H9 (cell line): ENCODE results near the gene RAB15. TPM values are rescaled to one million over a fixed set of nuclear protein-coding genes. Genes with fewer than 3 reads are reported as not detected.

Source experiments
- DNase-seq: peaks from one replicate; pipeline ENCODE4 v3.0.0-alpha.2; 2017
- H2AFZ ChIP-seq: one replicate; pipeline ENCODE4 v1.6.1; 2013; ENCODE audit warnings: mild to moderate bottlenecking, low read length, control low read depth, moderate library complexity
- H2AK5ac ChIP-seq: 2 replicates; pipeline ENCODE4 v1.6.1; 2013; ENCODE audit warnings: low read length, control low read depth, mixed read lengths; ENCODE audit not compliant: insufficient read length
- H2BK120ac ChIP-seq: one replicate; pipeline ENCODE4 v1.6.1; 2013; ENCODE audit warnings: low read depth, mild to moderate bottlenecking, low read length, control low read depth, inconsistent platforms; ENCODE audit not compliant: poor library complexity, severe bottlenecking
- H2BK12ac ChIP-seq: 2 replicates; pipeline ENCODE4 v1.6.1; 2013; ENCODE audit warnings: low read length, control low read depth, mixed read lengths, low read depth; ENCODE audit not compliant: insufficient read length
- H2BK15ac ChIP-seq: 2 replicates; pipeline ENCODE4 v1.6.1; 2013; ENCODE audit warnings: low read depth, low read length, control low read depth
- H2BK20ac ChIP-seq: one replicate; pipeline ENCODE4 v1.6.1; 2013; ENCODE audit warnings: low read depth, mild to moderate bottlenecking, low read length, control low read depth, inconsistent platforms; ENCODE audit not compliant: poor library complexity, severe bottlenecking
- H2BK5ac ChIP-seq: 2 replicates; pipeline ENCODE4 v1.6.1; 2013; ENCODE audit warnings: low read length, control low read depth, mixed read lengths; ENCODE audit not compliant: insufficient read length
- H3K14ac ChIP-seq: 2 replicates; pipeline ENCODE4 v1.6.1; 2013; ENCODE audit warnings: low read length, control low read depth; ENCODE audit not compliant: insufficient read depth
- H3K18ac ChIP-seq: 2 replicates; pipeline ENCODE4 v1.6.1; 2013; ENCODE audit warnings: low read depth, mild to moderate bottlenecking, mixed read lengths, low read length, control low read depth; ENCODE audit not compliant: insufficient read length
- H3K23ac ChIP-seq: 2 replicates; pipeline ENCODE4 v1.6.1; 2013; ENCODE audit warnings: low read length, control low read depth, mixed read lengths, low read depth; ENCODE audit not compliant: insufficient read length
- H3K23me2 ChIP-seq: 2 replicates; pipeline ENCODE4 v1.6.1; 2013; ENCODE audit warnings: low read depth, mild to moderate bottlenecking, mixed read lengths, low read length, control low read depth; ENCODE audit not compliant: insufficient read length, poor library complexity, severe bottlenecking
- H3K27ac ChIP-seq: 2 replicates; pipeline ENCODE4 v1.5.1; 2013; ENCODE audit warnings: low read length, control low read depth, mixed read lengths, low read depth; ENCODE audit not compliant: insufficient read length
- H3K27me3 ChIP-seq: 2 replicates; pipeline ENCODE4 v1.6.1; 2013; ENCODE audit warnings: low read length, control low read depth, inconsistent platforms; ENCODE audit not compliant: insufficient read depth
- H3K4ac ChIP-seq: 2 replicates; pipeline ENCODE4 v1.6.1; 2013; ENCODE audit warnings: low read depth, mild to moderate bottlenecking, control low read depth, inconsistent platforms, low read length, moderate library complexity
- H3K4me1 ChIP-seq: 2 replicates; pipeline ENCODE4 v1.6.1; 2013; ENCODE audit warnings: low read length, control low read depth, inconsistent platforms; ENCODE audit not compliant: insufficient read depth
- H3K4me2 ChIP-seq: 2 replicates; pipeline ENCODE4 v1.6.1; 2013; ENCODE audit warnings: low read length, control low read depth, mixed read lengths; ENCODE audit not compliant: insufficient read length, insufficient read depth
- H3K56ac ChIP-seq: 2 replicates; pipeline ENCODE4 v1.6.1; 2013; ENCODE audit warnings: low read depth, mild to moderate bottlenecking, mixed read lengths, low read length, control low read depth; ENCODE audit not compliant: insufficient read length
- H3K79me1 ChIP-seq: 2 replicates; pipeline ENCODE4 v1.6.1; 2013; ENCODE audit warnings: low read depth, mild to moderate bottlenecking, moderate library complexity, low read length, control low read depth, inconsistent platforms; ENCODE audit not compliant: insufficient read depth, poor library complexity, severe bottlenecking
- H3K79me2 ChIP-seq: 2 replicates; pipeline ENCODE4 v1.6.1; 2013; ENCODE audit warnings: low read length, control low read depth, inconsistent platforms; ENCODE audit not compliant: insufficient read depth
- H3K9ac ChIP-seq: 2 replicates; pipeline ENCODE4 v1.6.1; 2013; ENCODE audit warnings: low read length, control low read depth, mixed read lengths; ENCODE audit not compliant: insufficient read length; ENCODE audit errors: extremely low read depth
- H3K9me3 ChIP-seq: one replicate; pipeline ENCODE4 v1.6.1; 2013; ENCODE audit warnings: low read depth, low read length, inconsistent platforms; ENCODE audit not compliant: control insufficient read depth
- H3T11ph ChIP-seq: one replicate; pipeline ENCODE4 v1.6.1; 2013; ENCODE audit warnings: mild to moderate bottlenecking, low read length, control low read depth, inconsistent platforms
- H4K20me1 ChIP-seq: one replicate; pipeline ENCODE4 v1.6.1; 2013; ENCODE audit not compliant: control insufficient read depth, insufficient read length, insufficient read depth
- H4K5ac ChIP-seq: 2 replicates; pipeline ENCODE4 v1.6.1; 2013; ENCODE audit warnings: low read depth, mild to moderate bottlenecking, mixed read lengths, low read length, control low read depth; ENCODE audit not compliant: insufficient read length
- H4K8ac ChIP-seq: replicated peaks from 2 replicates; pipeline ENCODE4 v1.6.1; 2013; ENCODE audit warnings: low read length, control low read depth, mixed read lengths, low read depth; ENCODE audit not compliant: insufficient read length
- H4K91ac ChIP-seq: 2 replicates; pipeline ENCODE4 v1.6.1; 2013; ENCODE audit warnings: low read depth, mild to moderate bottlenecking, moderate library complexity, mixed read lengths, low read length, control low read depth; ENCODE audit not compliant: insufficient read length
- H3K27ac Mint-ChIP-seq, 3 experiments: 2 replicates in 2 of 3; 3 replicates in 1 of 3; pipeline ENCODE4 v1.8.0; 2020 to 2021; ENCODE audit warnings: mixed read lengths in 3 of 3, mild to moderate bottlenecking in 1 of 3, moderate library complexity in 1 of 3
- H3K27me3 Mint-ChIP-seq: 2 replicates; pipeline ENCODE4 v1.8.0; 2021; ENCODE audit warnings: low read depth, mild to moderate bottlenecking, moderate library complexity, mixed read lengths
- H3K36me3 Mint-ChIP-seq, 3 experiments: 2 replicates in 2 of 3; 3 replicates in 1 of 3; pipeline ENCODE4 v1.8.0; 2020 to 2021; ENCODE audit warnings: low read depth in 3 of 3, mixed read lengths in 3 of 3; ENCODE audit not compliant: insufficient read depth in 1 of 3
- H3K4me1 Mint-ChIP-seq, 2 experiments: 2 replicates each; pipeline ENCODE4 v1.8.0; 2020; ENCODE audit warnings: mixed read lengths in 2 of 2
- H3K4me3 Mint-ChIP-seq, 2 experiments: 2 replicates in 1 of 2; 3 replicates in 1 of 2; pipeline ENCODE4 v1.8.0; 2020 to 2021; ENCODE audit warnings: mild to moderate bottlenecking in 2 of 2, mixed read lengths in 2 of 2, moderate library complexity in 1 of 2
- H3K9me3 Mint-ChIP-seq, 2 experiments: 2 replicates in 1 of 2; 3 replicates in 1 of 2; pipeline ENCODE4 v1.8.0; 2020; ENCODE audit warnings: mild to moderate bottlenecking in 2 of 2, mixed read lengths in 2 of 2, moderate library complexity in 1 of 2
- WGBS: extraction: QIAGEN DNeasy Blood & Tissue Kit; methylation state at CpG from one replicate; pipeline ENCODE4 v1.1.7; 2013; ENCODE audit warnings: missing lambda C conversion rate, low lambda C conversion rate, mixed read lengths; ENCODE audit not compliant: insufficient read length; ENCODE audit errors: extremely low coverage; 5-methylcytosine and 5-hydroxymethylcytosine counted together
- total RNA-seq: library from RNA; stranded (reverse); gene quantifications from 2 replicates; pipeline ENCODE4 v1.2.1, GENCODE V29; 2021
- TF ChIP-seq, protein P1 (sequence below): fragments of 200-600 bp; sonication (generic); conservative IDR thresholded peaks from 3 replicates; pipeline ENCODE4 v1.8.0; 2021; ENCODE audit warnings: antibody characterized with exemption, mild to moderate bottlenecking

The RAB15 gene
- total RNA-seq, 1 experiment from 2014 or later, result 54.3 TPM

DNA sequence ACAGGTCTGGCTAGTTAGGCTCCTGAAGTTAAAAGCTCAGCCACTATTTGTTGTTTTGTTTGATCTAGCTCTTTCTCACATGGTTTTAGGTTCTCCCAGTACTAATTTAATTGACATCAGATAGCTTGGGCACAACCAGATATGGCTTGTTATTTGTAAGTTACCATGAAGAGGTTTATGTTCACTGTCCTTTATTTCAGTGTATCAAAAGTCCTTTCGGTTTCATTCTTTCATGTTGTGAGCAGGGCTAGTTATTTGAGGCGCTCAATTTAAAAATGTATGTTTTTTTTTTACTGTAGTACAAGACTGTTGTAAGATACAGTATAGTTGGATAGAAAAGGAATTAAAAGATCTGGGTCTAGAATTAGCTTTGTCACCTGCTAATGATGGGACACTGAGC lies 36.6 kb downstream of the RAB15 start:
- no peak overlapping the region for H4K5ac ChIP-seq
- no peak overlapping the region for H2AK5ac ChIP-seq
- no peak for DNase-seq
- Mint-ChIP-seq H3K27me3 (no peaks in the 10 kb centered on the region), H3K27ac (no peak overlapping the region), H3K36me3 (peaks cover 0 to 33% (median 22%) of the 10 kb centered on the region in 3 experiments; a peak in 6 of 7 replicates), H3K4me3 (no peak overlapping the region), H3K9me3 (no peaks in the 10 kb centered on the region), H3K4me1 (no peaks in the 10 kb centered on the region)
- no peak overlapping the region for H2AFZ ChIP-seq
- no peak overlapping the region for H3K27ac ChIP-seq
- no peaks in the 10 kb centered on the region for H3K27me3 ChIP-seq
- H3K79me2 ChIP-seq, result no peaks in the 10 kb centered on the region
- H3K9ac ChIP-seq, result no peak overlapping the region
- H4K8ac ChIP-seq, result no peak overlapping the region
- H4K91ac ChIP-seq, result no peak overlapping the region
- no peak overlapping the region for H2BK120ac ChIP-seq
- H3K56ac ChIP-seq, result no peak overlapping the region
- H2BK5ac ChIP-seq, result no peak overlapping the region
- H3K23me2 ChIP-seq, result no peaks in the 10 kb centered on the region
- no peak overlapping the region for H3K14ac ChIP-seq
- WGBS, result no CpG with 5 or more reads among the region's 2 CpGs
- TF ChIP-seq, protein P1, sequence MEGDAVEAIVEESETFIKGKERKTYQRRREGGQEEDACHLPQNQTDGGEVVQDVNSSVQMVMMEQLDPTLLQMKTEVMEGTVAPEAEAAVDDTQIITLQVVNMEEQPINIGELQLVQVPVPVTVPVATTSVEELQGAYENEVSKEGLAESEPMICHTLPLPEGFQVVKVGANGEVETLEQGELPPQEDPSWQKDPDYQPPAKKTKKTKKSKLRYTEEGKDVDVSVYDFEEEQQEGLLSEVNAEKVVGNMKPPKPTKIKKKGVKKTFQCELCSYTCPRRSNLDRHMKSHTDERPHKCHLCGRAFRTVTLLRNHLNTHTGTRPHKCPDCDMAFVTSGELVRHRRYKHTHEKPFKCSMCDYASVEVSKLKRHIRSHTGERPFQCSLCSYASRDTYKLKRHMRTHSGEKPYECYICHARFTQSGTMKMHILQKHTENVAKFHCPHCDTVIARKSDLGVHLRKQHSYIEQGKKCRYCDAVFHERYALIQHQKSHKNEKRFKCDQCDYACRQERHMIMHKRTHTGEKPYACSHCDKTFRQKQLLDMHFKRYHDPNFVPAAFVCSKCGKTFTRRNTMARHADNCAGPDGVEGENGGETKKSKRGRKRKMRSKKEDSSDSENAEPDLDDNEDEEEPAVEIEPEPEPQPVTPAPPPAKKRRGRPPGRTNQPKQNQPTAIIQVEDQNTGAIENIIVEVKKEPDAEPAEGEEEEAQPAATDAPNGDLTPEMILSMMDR, result no peak
- H4K20me1 ChIP-seq, result no peaks in the 10 kb centered on the region
- no peak overlapping the region for H3K4ac ChIP-seq
- H2BK15ac ChIP-seq, result no peak overlapping the region
- H3K23ac ChIP-seq, result no peak overlapping the region
- H3K4me1 ChIP-seq, result no peaks in the 10 kb centered on the region
- H3K79me1 ChIP-seq, result no peaks in the 10 kb centered on the region
- H3K18ac ChIP-seq, result no peak overlapping the region
- no peaks in the 10 kb centered on the region for H3K9me3 ChIP-seq
- no peak overlapping the region for H3T11ph ChIP-seq
- H3K4me2 ChIP-seq, result no peak overlapping the region
- no peak overlapping the region for H2BK12ac ChIP-seq
- H2BK20ac ChIP-seq, result no peak overlapping the region
